ENCODE data around the gene ZNF559. TPM values are rescaled to one million over a fixed set of nuclear protein-coding genes. Genes with fewer than 3 reads are reported as not detected.
"Not testable (repeated sequence)": the region's sequence is repeated elsewhere in the genome, so short reads cannot be mapped to it uniquely, and the experiment has no call there.

ZNF559 gene
- total RNA-seq, 1 donor from 2014 or later: 5.5 TPM

- peak overlapping the region; percentile 94 for H3K9ac ChIP-seq (ENCODE audit: low read length)
- no peaks in the 10 kb centered on the region for H4K20me1 ChIP-seq (ENCODE audit: insufficient read depth, low read length)
- peak overlapping the region; percentile 97 for H2AFZ ChIP-seq (ENCODE audit: low read depth, low read length)
- H3K36me3 Mint-ChIP-seq (ENCODE audit: low read depth, unreplicated experiment): peaks cover 2% of the 10 kb centered on the region
- H3K4me2 ChIP-seq (ENCODE audit: low read length): peak overlapping the region; percentile 87
- no peaks in the 10 kb centered on the region for H3K27me3 Mint-ChIP-seq (ENCODE audit: low read depth, unreplicated experiment)
- H3K4me1 ChIP-seq (ENCODE audit: insufficient read depth, low read length): peaks cover 2% of the 10 kb centered on the region
- TF ChIP-seq EZH2 (IDR thresholded peaks at IDR 0.05; ENCODE audit: insufficient read depth, low read length) (no peak), CTCF (IDR thresholded peaks at IDR 0.05; ENCODE audit: insufficient read depth, low read depth, low read length) (no peak)
- peak overlapping the region; percentile 58 for H3K27ac Mint-ChIP-seq (ENCODE audit: unreplicated experiment)
- H3K27ac ChIP-seq (ENCODE audit: low read depth, low read length): peak overlapping the region; percentile 88
- H3K9me3 ChIP-seq (ENCODE audit: insufficient read depth, low read depth, low read length): peaks cover 8% of the 10 kb centered on the region
- peak overlapping the region; percentile 92 for H3K4me3 Mint-ChIP-seq (ENCODE audit: unreplicated experiment)
- peaks cover 29% of the 10 kb centered on the region for H3K79me2 ChIP-seq (ENCODE audit: insufficient read depth, low read length)
- peaks cover 4% of the 10 kb centered on the region for H3K36me3 ChIP-seq (ENCODE audit: insufficient read depth, low read length)
- H3K4me3 ChIP-seq (ENCODE audit: insufficient read depth, low read depth, low read length): peak overlapping the region; percentile 96
- DNase-seq (ENCODE audit: low read depth): no peak
- FAIRE-seq: no peak
- H3K9me3 Mint-ChIP-seq (ENCODE audit: unreplicated experiment): peaks cover 29% of the 10 kb centered on the region
- no peaks in the 10 kb centered on the region for H3K27me3 ChIP-seq (ENCODE audit: insufficient read depth, low read length)
- no peaks in the 10 kb centered on the region for H3K4me1 Mint-ChIP-seq (ENCODE audit: low read depth, unreplicated experiment)
These were observed 14.0 kb upstream of the ZNF559 start for GRCh38 chr19:9309974-9310446.

- Mint-ChIP-seq H3K36me3 (ENCODE audit: low read depth, unreplicated experiment) (no peaks in the 10 kb centered on the region), H3K27me3 (ENCODE audit: low read depth, unreplicated experiment) (no peaks in the 10 kb centered on the region), H3K9me3 (ENCODE audit: unreplicated experiment) (peaks cover 32% of the 10 kb centered on the region), H3K4me1 (ENCODE audit: low read depth, unreplicated experiment) (no peaks in the 10 kb centered on the region), H3K4me3 (ENCODE audit: unreplicated experiment) (no peak overlapping the region), H3K27ac (ENCODE audit: unreplicated experiment) (no peak overlapping the region)
- FAIRE-seq: no peak
- Histone ChIP-seq H3K4me1 (ENCODE audit: insufficient read depth, low read length) (no peaks in the 10 kb centered on the region), H3K9me3 (ENCODE audit: insufficient read depth, low read depth, low read length) (peaks cover 12% of the 10 kb centered on the region), H3K4me2 (ENCODE audit: low read length) (no peak overlapping the region), H2AFZ (ENCODE audit: low read depth, low read length) (no peak overlapping the region), H3K27ac (ENCODE audit: low read depth, low read length) (no peak overlapping the region), H3K4me3 (ENCODE audit: insufficient read depth, low read depth, low read length) (no peak overlapping the region), H3K79me2 (ENCODE audit: insufficient read depth, low read length) (peaks cover 6% of the 10 kb centered on the region), H3K36me3 (ENCODE audit: insufficient read depth, low read length) (no peaks in the 10 kb centered on the region), H4K20me1 (ENCODE audit: insufficient read depth, low read length) (no peaks in the 10 kb centered on the region), H3K27me3 (ENCODE audit: insufficient read depth, low read length) (no peaks in the 10 kb centered on the region), H3K9ac (ENCODE audit: low read length) (no peak overlapping the region)
- TF ChIP-seq EZH2 (IDR thresholded peaks at IDR 0.05; ENCODE audit: insufficient read depth, low read length): no peak
- no peak for TF ChIP-seq CTCF (IDR thresholded peaks at IDR 0.05; ENCODE audit: insufficient read depth, low read depth, low read length)
- no peak for DNase-seq (ENCODE audit: low read depth)
These were observed 10.2 kb upstream of the ZNF559 start for GRCh38 chr19:9313756-9314155.

- Mint-ChIP-seq H3K4me1 (ENCODE audit: low read depth, unreplicated experiment) (no peaks in the 10 kb centered on the region), H3K4me3 (ENCODE audit: unreplicated experiment) (no peak overlapping the region), H3K27ac (ENCODE audit: unreplicated experiment) (no peak overlapping the region), H3K36me3 (ENCODE audit: low read depth, unreplicated experiment) (no peaks in the 10 kb centered on the region), H3K27me3 (ENCODE audit: low read depth, unreplicated experiment) (no peaks in the 10 kb centered on the region), H3K9me3 (ENCODE audit: unreplicated experiment) (peaks cover 34% of the 10 kb centered on the region)
- FAIRE-seq (no peak), DNase-seq (ENCODE audit: low read depth) (no peak)
- Histone ChIP-seq H3K4me2 (ENCODE audit: low read length) (no peak overlapping the region), H4K20me1 (ENCODE audit: insufficient read depth, low read length) (no peaks in the 10 kb centered on the region), H3K27me3 (ENCODE audit: insufficient read depth, low read length) (no peaks in the 10 kb centered on the region), H2AFZ (ENCODE audit: low read depth, low read length) (no peak overlapping the region), H3K27ac (ENCODE audit: low read depth, low read length) (no peak overlapping the region), H3K79me2 (ENCODE audit: insufficient read depth, low read length) (peaks cover 8% of the 10 kb centered on the region), H3K9ac (ENCODE audit: low read length) (no peak overlapping the region), H3K4me1 (ENCODE audit: insufficient read depth, low read length) (peaks cover 5% of the 10 kb centered on the region), H3K4me3 (ENCODE audit: insufficient read depth, low read depth, low read length) (no peak overlapping the region), H3K36me3 (ENCODE audit: insufficient read depth, low read length) (no peaks in the 10 kb centered on the region), H3K9me3 (ENCODE audit: insufficient read depth, low read depth, low read length) (peaks cover 2% of the 10 kb centered on the region)
- TF ChIP-seq EZH2 (IDR thresholded peaks at IDR 0.05; ENCODE audit: insufficient read depth, low read length) (no peak), CTCF (IDR thresholded peaks at IDR 0.05; ENCODE audit: insufficient read depth, low read depth, low read length) (no peak)
These were observed 2.6 kb upstream of the ZNF559 start for GRCh38 chr19:9321338-9321737.

- peaks cover 34% of the 10 kb centered on the region for H3K9me3 Mint-ChIP-seq (ENCODE audit: unreplicated experiment)
- H3K27me3 ChIP-seq (ENCODE audit: insufficient read depth, low read length); H3K4me3 ChIP-seq (ENCODE audit: insufficient read depth, low read depth, low read length); H3K4me2 ChIP-seq (ENCODE audit: low read length); H4K20me1 ChIP-seq (ENCODE audit: insufficient read depth, low read length); H3K27ac ChIP-seq (ENCODE audit: low read depth, low read length); H3K79me2 ChIP-seq (ENCODE audit: insufficient read depth, low read length); H3K27ac Mint-ChIP-seq (ENCODE audit: unreplicated experiment); H3K4me1 Mint-ChIP-seq (ENCODE audit: low read depth, unreplicated experiment); H3K9me3 ChIP-seq (ENCODE audit: insufficient read depth, low read depth, low read length); H3K36me3 ChIP-seq (ENCODE audit: insufficient read depth, low read length); H3K9ac ChIP-seq (ENCODE audit: low read length); DNase-seq (ENCODE audit: low read depth); FAIRE-seq; H3K36me3 Mint-ChIP-seq (ENCODE audit: low read depth, unreplicated experiment); H2AFZ ChIP-seq (ENCODE audit: low read depth, low read length); H3K27me3 Mint-ChIP-seq (ENCODE audit: low read depth, unreplicated experiment); H3K4me3 Mint-ChIP-seq (ENCODE audit: unreplicated experiment); H3K4me1 ChIP-seq (ENCODE audit: insufficient read depth, low read length): not testable (repeated sequence)
These were observed 2.2 kb upstream of the ZNF559 start for GRCh38 chr19:9321756-9322155.
